ENCODE results near the gene SLC25A36.

The SLC25A36 gene

GRCh38 chr3:141006344-141006743 lies 64.7 kb downstream of the SLC25A36 start:
- H3K4me1 ChIP-seq (ENCODE audit: insufficient read depth, low read length, poor library complexity, severe bottlenecking): no peaks in the 10 kb centered on the region
- TF ChIP-seq CTCF (conservative IDR thresholded peaks at IDR 0.05; ENCODE audit: low read length) (no peak), EZH2phosphoT487 (IDR thresholded peaks at IDR 0.05; ENCODE audit: borderline replicate concordance) (no peak)
- no peaks in the 10 kb centered on the region for H3K27me3 ChIP-seq (ENCODE audit: insufficient read depth, low read length, poor library complexity, severe bottlenecking)
- H3K9ac ChIP-seq (ENCODE audit: low read depth, low read length, poor library complexity, severe bottlenecking): no peak overlapping the region
- H3K79me2 ChIP-seq (ENCODE audit: insufficient read depth, low read length): no peaks in the 10 kb centered on the region
- no peaks in the 10 kb centered on the region for H3K9me3 ChIP-seq (ENCODE audit: insufficient read depth, low read depth, low read length)
- H4K20me1 ChIP-seq (ENCODE audit: insufficient read depth, low read length, poor library complexity, severe bottlenecking): no peaks in the 10 kb centered on the region
- H3K9me2 ChIP-seq (replicated peaks; ENCODE audit: low read depth, low read length): no peaks in the 10 kb centered on the region
- H3K36me3 ChIP-seq (ENCODE audit: insufficient read depth, low read length): no peaks in the 10 kb centered on the region
- H2AFZ ChIP-seq (ENCODE audit: low read length): no peak overlapping the region
- H3K4me2 ChIP-seq (ENCODE audit: low read depth, low read length, poor library complexity, severe bottlenecking): no peak overlapping the region
- no peak overlapping the region for H3K4me3 ChIP-seq (ENCODE audit: low read length, poor library complexity, severe bottlenecking)
- no peaks in the 10 kb centered on the region for H3F3A ChIP-seq (ENCODE audit: low read depth)

GRCh38 chr3:141009496-141009895 lies 67.9 kb downstream of the SLC25A36 start:
- no peaks in the 10 kb centered on the region for H3K4me1 ChIP-seq (ENCODE audit: insufficient read depth, low read length, poor library complexity, severe bottlenecking)
- H3F3A ChIP-seq (ENCODE audit: low read depth): no peaks in the 10 kb centered on the region
- no peaks in the 10 kb centered on the region for H3K79me2 ChIP-seq (ENCODE audit: insufficient read depth, low read length)
- no peaks in the 10 kb centered on the region for H3K9me3 ChIP-seq (ENCODE audit: insufficient read depth, low read depth, low read length)
- no peaks in the 10 kb centered on the region for H4K20me1 ChIP-seq (ENCODE audit: insufficient read depth, low read length, poor library complexity, severe bottlenecking)
- no peak overlapping the region for H3K4me2 ChIP-seq (ENCODE audit: low read depth, low read length, poor library complexity, severe bottlenecking)
- H3K9me2 ChIP-seq (replicated peaks; ENCODE audit: low read depth, low read length): no peaks in the 10 kb centered on the region
- H3K9ac ChIP-seq (ENCODE audit: low read depth, low read length, poor library complexity, severe bottlenecking): no peak overlapping the region
- H2AFZ ChIP-seq (ENCODE audit: low read length): no peak overlapping the region
- TF ChIP-seq EZH2phosphoT487 (IDR thresholded peaks at IDR 0.05; ENCODE audit: borderline replicate concordance): no peak
- no peak for TF ChIP-seq CTCF (conservative IDR thresholded peaks at IDR 0.05; ENCODE audit: low read length)
- H3K27me3 ChIP-seq (ENCODE audit: insufficient read depth, low read length, poor library complexity, severe bottlenecking): no peaks in the 10 kb centered on the region
- H3K4me3 ChIP-seq (ENCODE audit: low read length, poor library complexity, severe bottlenecking): no peak overlapping the region
- no peaks in the 10 kb centered on the region for H3K36me3 ChIP-seq (ENCODE audit: insufficient read depth, low read length)

GRCh38 chr3:141011232-141011996 lies 69.8 kb downstream of the SLC25A36 start:
- no peaks in the 10 kb centered on the region for H3K36me3 ChIP-seq (ENCODE audit: insufficient read depth, low read length)
- H4K20me1 ChIP-seq (ENCODE audit: insufficient read depth, low read length, poor library complexity, severe bottlenecking): no peaks in the 10 kb centered on the region
- H3F3A ChIP-seq (ENCODE audit: low read depth): no peaks in the 10 kb centered on the region
- no peaks in the 10 kb centered on the region for H3K79me2 ChIP-seq (ENCODE audit: insufficient read depth, low read length)
- H3K9me3 ChIP-seq (ENCODE audit: insufficient read depth, low read depth, low read length): no peaks in the 10 kb centered on the region
- peak overlapping the region; percentile 75 for H2AFZ ChIP-seq (ENCODE audit: low read length)
- H3K9ac ChIP-seq (ENCODE audit: low read depth, low read length, poor library complexity, severe bottlenecking): no peak overlapping the region
- H3K4me3 ChIP-seq (ENCODE audit: low read length, poor library complexity, severe bottlenecking): no peak overlapping the region
- no peaks in the 10 kb centered on the region for H3K27me3 ChIP-seq (ENCODE audit: insufficient read depth, low read length, poor library complexity, severe bottlenecking)
- H3K9me2 ChIP-seq (replicated peaks; ENCODE audit: low read depth, low read length): no peaks in the 10 kb centered on the region
- no peaks in the 10 kb centered on the region for H3K4me1 ChIP-seq (ENCODE audit: insufficient read depth, low read length, poor library complexity, severe bottlenecking)
- H3K4me2 ChIP-seq (ENCODE audit: low read depth, low read length, poor library complexity, severe bottlenecking): peak overlapping the region; percentile 28
- TF ChIP-seq EZH2phosphoT487 (IDR thresholded peaks at IDR 0.05; ENCODE audit: borderline replicate concordance): no peak
- peak; percentile 88 for TF ChIP-seq CTCF (conservative IDR thresholded peaks at IDR 0.05; ENCODE audit: low read length)
